HepG2 (cell line): ENCODE measurements around the gene C12orf56. TPM values are rescaled to one million over a fixed set of nuclear protein-coding genes. Genes with fewer than 3 reads are reported as not detected.

Experiments used
- ATAC-seq: fragments of 200-7000 bp; cut with Tn5 transposase; 3 replicates; pipeline ENCODE4 v1.9.1; 2020; ENCODE audit warnings: mild to moderate bottlenecking, moderate library complexity
- BruUV-seq: library from RNA; stranded (reverse); fragments of 400-500 nt; replicated peaks from 2 replicates; lab custom pipeline; 2021; lab: Mats Ljungman, UMichigan
- CTCF ChIA-PET: fragments of 300-600 bp; formaldehyde crosslinking; extraction: SDS; loops from one replicate; lab custom pipeline; 2021; ENCODE audit warnings: low total read pairs, inconsistent platforms, low intra/inter-chr PET ratio; lab: Yijun Ruan, JAX
- POLR2A ChIA-PET: fragments of 350-600 bp; sonication (Branson Sonifier 250); formaldehyde crosslinking; loops from one replicate; lab custom pipeline; 2020; ENCODE audit warnings: antibody characterized with exemption, inconsistent platforms; lab: Yijun Ruan, JAX
- DNase-seq: peaks from one replicate; pipeline ENCODE4 v3.0.0-alpha.2; 2015; ENCODE audit warnings: low spot score
- FAIRE-seq: peaks from 3 replicates; lab custom pipeline; 2011; peaks lifted over from hg19 to GRCh38; lab: Jason Lieb, UNC
- H2AFZ ChIP-seq: one replicate; pipeline ENCODE4 v1.6.1; 2011; ENCODE audit warnings: low read length, inconsistent platforms
- H3K27ac ChIP-seq: fragments of 300-600 bp; 3 replicates; pipeline ENCODE4 v1.8.0; 2011; ENCODE audit warnings: mixed run types, mild to moderate bottlenecking, mixed read lengths, low read length, inconsistent platforms; ENCODE audit not compliant: insufficient read depth; ENCODE audit errors: extremely low read length
- H3K27me3 ChIP-seq, 2 experiments: fragments of 200-600 bp in 1 of 2; 2 replicates in 1 of 2; 3 replicates in 1 of 2; pipeline versions ENCODE4 v1.6.0 to v1.8.0; 2011; ENCODE audit warnings: low read length in 2 of 2, mild to moderate bottlenecking in 2 of 2, moderate library complexity in 2 of 2, inconsistent platforms in 1 of 2; ENCODE audit not compliant: insufficient read depth in 2 of 2, control insufficient read depth in 1 of 2
- H3K36me3 ChIP-seq, 2 experiments: fragments of 200-600 bp in 1 of 2; replicated peaks in 1 of 2; 2 replicates in 1 of 2; 3 replicates in 1 of 2; pipeline versions ENCODE4 v1.5.1 to v1.8.0; 2011; ENCODE audit warnings: low read length in 2 of 2, inconsistent platforms in 1 of 2; ENCODE audit not compliant: insufficient read depth in 2 of 2, control insufficient read depth in 1 of 2
- H3K4me1 ChIP-seq: 2 replicates; pipeline ENCODE4 v1.5.1; 2012; ENCODE audit warnings: low read length, inconsistent platforms; ENCODE audit not compliant: insufficient read depth
- H3K4me2 ChIP-seq: 2 replicates; pipeline ENCODE4 v1.6.0; 2011; ENCODE audit warnings: low read depth, low read length, inconsistent platforms
- H3K4me3 ChIP-seq, 3 experiments: fragments of 200-600 bp in 1 of 3; sonication (generic), shearing (Covaris generic) in 1 of 3; replicated peaks in 1 of 3; 2 replicates each; pipeline ENCODE4 v1.5.1; 2011 to 2016; ENCODE audit warnings: low read length in 3 of 3, inconsistent platforms in 2 of 3, low read depth in 2 of 3, mild to moderate bottlenecking in 2 of 3, control low read depth in 1 of 3, mixed read lengths in 1 of 3; ENCODE audit not compliant: insufficient read depth in 1 of 3
- H3K79me2 ChIP-seq: one replicate; pipeline ENCODE4 v1.6.1; 2011; ENCODE audit warnings: low read length, inconsistent platforms; ENCODE audit not compliant: insufficient read depth
- H3K9ac ChIP-seq: 2 replicates; pipeline ENCODE4 v1.6.0; 2011; ENCODE audit warnings: mild to moderate bottlenecking, low read depth, low read length, inconsistent platforms; ENCODE audit not compliant: insufficient read depth
- H3K9me3 ChIP-seq: 2 replicates; pipeline ENCODE4 v1.5.1; 2012; ENCODE audit warnings: mild to moderate bottlenecking, low read length
- H4K20me1 ChIP-seq: 2 replicates; pipeline ENCODE4 v1.6.0; 2011; ENCODE audit warnings: inconsistent platforms, mild to moderate bottlenecking, low read length, moderate library complexity; ENCODE audit not compliant: insufficient read depth
- CCAR2 ChIP-seq: fragments of 200-400 bp; formaldehyde crosslinking; optimal IDR thresholded peaks from 2 replicates; pipeline ENCODE3; 2018; ENCODE audit warnings: low read depth, mild to moderate bottlenecking, low read length, moderate library complexity
- CEBPB ChIP-seq: IDR thresholded peaks from 2 replicates; pipeline ENCODE4 v1.6.1; 2011; ENCODE audit warnings: low read depth, low read length, improper control_type of control experiment, borderline replicate concordance
- CEBPG ChIP-seq: IDR thresholded peaks from 2 replicates; pipeline ENCODE4 v1.6.1; 2016
- CHCHD3 ChIP-seq: sonication (generic); formaldehyde crosslinking; IDR thresholded peaks from 2 replicates; pipeline ENCODE4 v1.8.0; 2022; ENCODE audit warnings: mild to moderate bottlenecking, missing genetic modification reagents, moderate library complexity
- HNF1B ChIP-seq: sonication (generic); formaldehyde crosslinking; IDR thresholded peaks from 2 replicates; pipeline ENCODE4 v1.5.1; 2020; ENCODE audit warnings: mild to moderate bottlenecking, moderate library complexity, missing genetic modification reagents
- HNRNPH1 ChIP-seq: fragments of 200-400 bp; formaldehyde crosslinking; optimal IDR thresholded peaks from 2 replicates; pipeline ENCODE3; 2017; ENCODE audit warnings: mild to moderate bottlenecking, low read depth, low read length
- IRF1 ChIP-seq: sonication (generic); formaldehyde crosslinking; IDR thresholded peaks from 2 replicates; pipeline ENCODE4 v1.4.0; 2020; ENCODE audit warnings: low read depth, mild to moderate bottlenecking, missing genetic modification reagents
- KDM5B ChIP-seq: sonication (generic); formaldehyde crosslinking; IDR thresholded peaks from 2 replicates; pipeline ENCODE4 v1.4.0; 2020; ENCODE audit warnings: missing genetic modification reagents, mild to moderate bottlenecking, borderline replicate concordance
- MAFG ChIP-seq: sonication (generic); formaldehyde crosslinking; IDR thresholded peaks from 2 replicates; pipeline ENCODE4 v1.5.1; 2020; ENCODE audit warnings: mild to moderate bottlenecking, missing genetic modification reagents
- MTA3 ChIP-seq: sonication (generic); formaldehyde crosslinking; IDR thresholded peaks from 2 replicates; pipeline ENCODE4 v1.4.0; 2020; ENCODE audit warnings: missing genetic modification reagents
- SCMH1 ChIP-seq: sonication (generic); formaldehyde crosslinking; IDR thresholded peaks from 2 replicates; pipeline ENCODE4 v1.9.0; 2021; ENCODE audit warnings: missing genetic modification reagents, mild to moderate bottlenecking, borderline replicate concordance
- ZBTB21 ChIP-seq: sonication (generic); formaldehyde crosslinking; IDR thresholded peaks from 2 replicates; pipeline ENCODE4 v1.4.0; 2020; ENCODE audit warnings: missing genetic modification reagents
- ZBTB34 ChIP-seq: sonication (generic); formaldehyde crosslinking; IDR thresholded peaks from 2 replicates; pipeline ENCODE4 v1.8.0; 2022; ENCODE audit warnings: mild to moderate bottlenecking, missing genetic modification reagents
- ZNF788 ChIP-seq: sonication (generic); formaldehyde crosslinking; IDR thresholded peaks from 2 replicates; pipeline ENCODE4 v1.5.0; 2020; ENCODE audit warnings: mild to moderate bottlenecking, missing genetic modification reagents, borderline replicate concordance
- WGBS: methylation state at CpG from one replicate; pipeline ENCODE4 v1.1.6; 2017; ENCODE audit warnings: low lambda C conversion rate; 5-methylcytosine and 5-hydroxymethylcytosine counted together
- in situ Hi-C: cut with HindIII; loops from 2 replicates; pipeline ENCODE4 v1.10.0; 2017; ENCODE audit warnings: low pct_unique_long_range_greater_than_20kb; ENCODE audit not compliant: extremely low pct_ligation_motif_present
- intact Hi-C: fragments of 100-400 bp; cut with micrococcal nuclease; formaldehyde crosslinking; loops from one replicate; pipeline ENCODE4 v1.10.0; 2022; ENCODE audit not compliant: unreplicated experiment
- polyA plus RNA-seq, 8 experiments: library from polyadenylated mRNA; depleted of rRNA in 3 of 8; stranded (reverse) in 7 of 8; unstranded in 1 of 8; fragments of >200 nt; fragmentation: Illumina TruSeq in 4 of 8; extraction: Trizol in 4 of 8; gene quantifications; 2 replicates each; pipeline versions ENCODE4 v1.2.1 to v1.2.3, GENCODE V29; 2011 to 2016; ENCODE audit warnings: low read depth in 4 of 8, missing spikeins in 1 of 8, mixed read lengths in 1 of 8; ENCODE audit not compliant: insufficient read depth in 1 of 8
- total RNA-seq, 5 experiments: library from RNA; depleted of rRNA; stranded (reverse); fragments of >200 nt; fragmentation: Illumina TruSeq; extraction: Trizol; gene quantifications; 2 replicates each; pipeline ENCODE4 v1.2.3, GENCODE V29; 2016; ENCODE audit warnings: low read depth in 1 of 5

C12orf56 gene
- total and polyA plus RNA-seq, 2 of the 13 experiments (the other 11 are each of a cell fraction or from before 2014, with no cell fraction given): 0.07 TPM; not detected in 1

DNA sequence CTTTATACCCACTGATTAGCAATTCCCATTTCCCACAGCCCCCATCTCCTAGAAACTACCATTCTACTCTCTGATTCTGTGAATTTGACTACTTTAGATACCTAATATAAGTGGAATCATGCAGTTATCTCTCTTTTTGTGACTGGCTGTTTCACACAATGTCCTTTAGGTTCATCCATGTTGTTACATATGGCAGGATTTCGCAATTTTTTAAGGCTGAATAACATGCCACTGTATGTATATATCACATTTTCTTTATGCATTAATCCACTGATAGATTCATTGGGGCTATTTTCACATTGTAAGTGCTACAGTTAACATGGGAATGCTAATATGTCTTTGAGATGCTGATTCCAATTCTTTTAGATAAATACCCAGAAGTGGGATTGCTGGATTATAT lies 49.5 kb upstream of the C12orf56 start:
- Histone ChIP-seq H3K4me3 (no peak overlapping the region), H3K4me2 (no peak overlapping the region), H3K27me3 (no peaks in the 10 kb centered on the region), H3K9me3 (no peaks in the 10 kb centered on the region), H3K9ac (no peak overlapping the region), H3K36me3 (peaks cover 23 to 83% of the 10 kb centered on the region in 2 experiments), H3K4me1 (no peaks in the 10 kb centered on the region), H3K79me2 (no peaks in the 10 kb centered on the region), H2AFZ (no peak overlapping the region), H3K27ac (no peak overlapping the region), H4K20me1 (no peaks in the 10 kb centered on the region)
- ATAC-seq (no peak), FAIRE-seq (no peak), DNase-seq (no peak)
- TF ChIP-seq CCAR2 (no peak), HNRNPH1 (no peak), CEBPB (peak; percentile 70), ZNF788 (CRISPR knock-in tag) (no peak), HNF1B (CRISPR knock-in tag) (no peak), IRF1 (CRISPR knock-in tag) (no peak), SCMH1 (no peak), KDM5B (CRISPR knock-in tag) (no peak), MTA3 (CRISPR knock-in tag) (no peak), MAFG (CRISPR knock-in tag) (no peak), ZBTB34 (CRISPR knock-in tag) (no peak), ZBTB21 (CRISPR knock-in tag) (no peak), CHCHD3 (CRISPR knock-in tag) (no peak), CEBPG (CRISPR knock-in tag) (0 out of 2 replicates have a peak, but pooled peaks have one; percentile 9)
- in situ Hi-C loops (no loop called here), intact Hi-C loops (no loop called here)
- WGBS: 96% methylated on average over 1 of the region's 1 CpG
- BruUV-seq: no TSS peak
- POLR2A ChIA-PET: no interaction called here
- CTCF ChIA-PET: no interaction called here
